GM18858 (cell line): Measurements from ENCODE around the gene AHCYL1.
"Not testable (repeated sequence)": the region's sequence is repeated elsewhere in the genome, so short reads cannot be mapped to it uniquely, and the experiment has no call there.

Experiments used
- ATAC-seq: cut with Tn5 transposase; IDR thresholded peaks from one replicate; pipeline ENCODE4 v1.9.1; 2021; ENCODE audit not compliant: unreplicated experiment

Gene AHCYL1

DNA sequence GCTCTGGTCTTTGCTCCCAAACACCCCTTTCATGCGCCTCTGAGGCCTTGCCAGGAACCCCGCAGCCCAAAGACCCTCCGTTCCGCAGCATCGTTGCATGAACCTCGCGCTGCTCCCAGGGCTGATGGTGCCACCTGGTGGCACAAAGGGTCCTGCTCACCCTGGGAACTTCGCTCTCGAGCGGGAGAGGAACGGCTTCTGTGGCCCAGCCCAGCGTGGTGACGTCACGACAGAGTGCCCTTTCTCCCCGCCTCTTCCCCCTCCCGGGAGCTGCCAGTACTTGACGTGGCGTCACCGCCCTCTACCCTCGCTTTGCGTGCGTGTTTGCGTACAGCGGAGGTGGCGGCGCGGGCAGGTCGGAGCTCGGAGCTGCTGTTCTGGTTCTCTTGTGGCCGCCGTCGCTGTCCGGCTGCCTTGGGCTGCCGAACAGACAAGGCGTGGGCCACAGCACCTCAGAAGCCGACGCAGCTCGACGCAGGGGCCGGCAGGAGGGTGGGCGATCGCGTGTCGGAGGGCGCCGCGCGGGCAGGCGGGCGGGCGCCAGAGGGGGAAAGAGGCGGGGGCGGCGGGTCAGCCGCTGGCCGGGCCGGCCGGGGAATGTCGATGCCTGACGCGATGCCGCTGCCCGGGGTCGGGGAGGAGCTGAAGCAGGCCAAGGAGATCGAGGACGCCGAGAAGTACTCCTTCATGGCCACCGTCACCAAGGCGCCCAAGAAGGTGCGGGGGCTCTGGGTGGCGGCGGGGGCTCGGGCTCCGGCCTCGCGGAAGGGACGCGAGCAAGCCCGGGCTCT is at the start of gene AHCYL1:
TSS of gene AHCYL1 (plus strand) at position 310 of the 791 bp plus-strand sequence. CDS start at position 598, 288 bp downstream.
- ATAC-seq, result peak; percentile 92

DNA sequence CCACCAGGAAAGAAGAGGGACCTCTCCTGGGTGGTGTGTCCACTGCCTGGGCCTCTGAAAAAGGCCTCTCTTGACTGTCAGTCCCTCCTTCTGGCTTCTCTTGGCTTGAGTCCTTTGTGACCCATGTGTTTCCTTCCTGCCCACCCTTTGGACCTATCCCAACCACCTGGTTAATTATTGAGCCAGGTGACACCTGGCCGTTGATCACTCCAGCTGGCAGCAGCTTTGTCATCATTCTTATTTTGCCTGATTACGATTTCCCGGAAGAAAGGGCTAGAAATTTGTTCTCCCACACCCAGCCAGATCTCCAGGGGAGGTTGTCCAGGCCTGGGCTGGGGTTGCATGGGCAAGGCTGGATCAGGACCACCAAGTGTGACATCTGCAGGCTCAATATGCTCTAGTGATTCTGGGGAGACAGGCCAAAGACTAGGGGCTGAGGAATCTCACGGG is 49.1 kb upstream of the AHCYL1 start:
- ATAC-seq, result no peak

DNA sequence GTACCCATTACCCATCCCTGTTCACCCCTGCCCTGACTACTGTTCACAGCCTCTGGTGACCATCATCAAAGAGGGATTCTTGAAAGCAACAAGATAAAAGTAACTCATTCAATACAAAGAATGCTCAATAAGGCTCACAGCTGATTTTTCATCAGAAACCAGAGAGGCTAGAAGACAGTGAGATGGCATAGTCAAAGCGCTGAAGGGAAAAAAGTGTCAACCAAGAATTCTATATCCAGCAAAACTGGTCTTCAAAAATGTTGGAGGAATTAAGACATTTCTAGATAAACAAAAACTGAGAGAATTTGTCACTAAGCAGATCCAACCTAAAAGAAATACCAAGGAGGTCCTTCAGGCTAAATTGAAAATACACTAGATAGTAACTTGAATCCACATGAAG is 46.8 kb upstream of the AHCYL1 start:
- no peak for ATAC-seq

DNA sequence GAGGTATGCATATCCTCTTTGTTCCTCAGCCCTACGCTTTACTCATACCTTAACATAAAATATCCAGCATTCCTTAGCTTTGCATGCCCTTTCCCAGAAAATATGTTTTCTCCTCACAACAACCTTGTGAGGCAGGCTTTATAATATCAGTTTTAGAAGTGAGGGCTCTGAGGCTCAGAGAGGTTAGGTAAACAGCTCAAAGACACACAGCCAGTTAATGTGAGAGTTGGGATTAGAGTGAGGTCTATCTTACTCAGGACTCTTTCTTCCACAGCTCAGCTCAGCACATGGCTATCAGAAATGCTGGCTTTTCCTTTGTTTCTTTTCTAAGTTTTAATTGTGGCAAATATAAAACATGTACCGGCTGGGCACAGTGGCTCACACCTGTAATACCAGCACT is 46.0 kb upstream of the AHCYL1 start:
- ATAC-seq, result no peak

DNA sequence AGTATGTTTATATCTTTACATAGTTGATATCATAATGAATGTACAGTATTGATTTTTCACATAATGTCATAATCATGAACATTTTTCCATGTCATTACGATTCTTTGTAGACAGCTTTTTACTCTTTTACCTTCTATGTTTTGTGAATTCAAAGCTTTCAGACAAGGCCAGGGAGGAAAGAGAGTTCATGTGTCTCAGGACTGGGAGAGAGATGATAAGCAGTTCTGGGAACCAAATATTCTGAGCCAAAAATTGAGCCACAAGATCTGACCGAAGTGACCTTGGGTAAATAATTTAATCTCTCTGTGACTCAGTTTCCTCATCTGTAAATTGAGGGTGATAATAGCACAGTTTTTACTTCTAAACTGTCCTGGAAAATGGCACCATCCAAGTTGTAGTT is 42.1 kb upstream of the AHCYL1 start:
- ATAC-seq, result no peak

DNA sequence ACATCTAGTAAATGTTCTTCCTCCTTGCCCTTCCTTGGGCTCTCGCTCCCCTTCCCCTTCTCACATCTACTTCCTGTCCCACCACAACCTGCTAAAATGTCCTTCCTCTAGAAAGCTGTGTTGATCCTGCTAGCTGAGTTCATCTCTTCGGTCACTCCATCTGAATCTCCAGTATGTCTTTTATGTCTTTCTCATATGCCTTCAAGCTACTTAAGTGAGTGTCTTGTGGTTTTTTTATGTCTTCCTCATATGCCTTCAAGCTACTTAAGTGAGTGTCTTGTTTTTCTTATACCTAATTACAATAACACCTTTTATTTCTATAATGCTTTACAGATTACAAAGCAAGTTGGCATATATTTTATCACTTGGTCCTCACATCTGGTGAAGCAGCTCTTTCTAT is 40.0 kb upstream of the AHCYL1 start:
- ATAC-seq, result no peak

DNA sequence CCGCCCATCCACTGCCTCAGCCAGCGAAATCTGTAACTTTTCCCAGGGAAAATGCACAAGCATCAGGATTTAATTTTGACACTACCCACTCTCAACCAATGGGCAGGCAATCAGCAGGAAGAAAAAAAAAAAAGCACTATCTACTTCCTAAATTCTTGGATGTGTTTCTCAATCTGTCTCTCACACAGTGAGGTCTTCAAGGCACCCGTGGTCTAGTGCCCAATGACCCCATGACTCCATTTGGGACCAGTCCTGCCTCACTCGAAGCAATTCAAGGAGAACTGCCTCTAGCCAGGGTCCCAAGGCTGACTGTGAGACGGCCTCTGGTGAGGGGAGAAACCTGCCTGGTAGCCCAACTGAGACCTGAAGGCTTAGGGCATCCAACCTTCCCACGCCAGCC is 38.1 kb upstream of the AHCYL1 start:
- no peak for ATAC-seq

DNA sequence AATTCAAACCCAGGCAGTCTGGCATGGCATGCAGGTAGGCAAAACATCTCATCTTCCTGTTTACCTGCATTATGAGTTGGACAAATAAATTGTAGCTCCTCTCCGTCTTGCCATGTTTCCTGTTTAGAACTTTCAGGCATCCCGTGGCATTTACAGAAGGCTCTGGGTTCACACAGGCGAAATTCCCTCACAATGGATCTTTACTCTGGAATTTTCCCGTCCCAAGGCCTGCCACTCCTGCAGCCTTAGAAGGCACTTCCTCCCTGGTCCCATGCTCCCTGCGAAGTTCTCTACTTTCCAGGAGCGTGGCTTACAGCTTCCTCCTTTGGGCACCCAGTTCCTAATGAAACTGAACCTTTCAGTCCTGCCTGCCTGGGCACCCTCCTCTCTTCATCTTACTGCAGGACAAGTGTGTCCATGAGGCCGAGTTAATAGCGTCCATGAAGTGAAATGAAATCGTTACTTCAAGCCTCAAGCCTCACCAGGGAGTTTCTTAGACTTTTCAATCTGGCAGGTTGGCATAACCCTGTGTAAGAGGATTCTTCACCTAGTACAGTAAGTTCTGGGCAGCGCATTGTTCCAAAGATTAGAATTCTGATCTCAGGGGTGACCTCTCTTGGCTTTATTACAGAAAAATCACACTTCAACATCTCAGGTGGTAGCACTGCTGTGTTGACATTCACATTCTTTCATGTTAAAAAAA is 36.8 kb upstream of the AHCYL1 start:
- no peak for ATAC-seq

DNA sequence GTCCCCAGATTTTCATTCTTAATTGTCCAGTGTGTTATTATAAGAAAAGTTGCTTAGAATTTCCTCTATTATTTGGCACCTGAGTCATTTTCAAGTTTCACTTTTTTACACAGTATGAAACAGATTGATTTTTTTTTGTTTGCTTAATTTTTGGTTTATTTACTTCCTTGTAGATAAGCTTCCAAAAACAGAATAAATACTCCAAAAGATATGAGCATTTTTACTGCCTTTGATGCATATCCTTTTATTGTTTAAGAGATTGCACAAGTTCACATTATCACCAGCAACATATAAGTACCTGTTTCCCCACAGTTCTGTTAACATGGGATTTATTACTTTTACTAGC is 36.3 kb upstream of the AHCYL1 start:
- no peak for ATAC-seq

DNA sequence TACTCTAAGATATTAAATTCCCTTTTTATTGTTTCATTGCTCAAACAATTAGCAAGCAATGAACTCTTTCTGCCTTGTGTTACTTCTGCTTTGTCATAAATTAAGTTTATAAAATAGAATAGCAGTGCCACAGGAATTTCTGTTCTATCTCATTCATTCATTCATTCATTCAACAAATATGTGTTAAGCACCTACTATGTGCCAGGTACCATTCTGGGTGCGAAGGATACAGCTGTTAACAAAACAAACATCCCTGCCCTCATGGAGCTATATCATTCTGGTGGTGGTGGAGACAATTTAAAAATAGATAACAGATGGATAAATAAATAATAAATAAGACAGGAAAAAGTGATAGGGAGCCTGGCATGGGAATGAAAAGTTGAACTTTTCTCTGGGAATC is 34.5 kb upstream of the AHCYL1 start:
- ATAC-seq, result no peak

DNA sequence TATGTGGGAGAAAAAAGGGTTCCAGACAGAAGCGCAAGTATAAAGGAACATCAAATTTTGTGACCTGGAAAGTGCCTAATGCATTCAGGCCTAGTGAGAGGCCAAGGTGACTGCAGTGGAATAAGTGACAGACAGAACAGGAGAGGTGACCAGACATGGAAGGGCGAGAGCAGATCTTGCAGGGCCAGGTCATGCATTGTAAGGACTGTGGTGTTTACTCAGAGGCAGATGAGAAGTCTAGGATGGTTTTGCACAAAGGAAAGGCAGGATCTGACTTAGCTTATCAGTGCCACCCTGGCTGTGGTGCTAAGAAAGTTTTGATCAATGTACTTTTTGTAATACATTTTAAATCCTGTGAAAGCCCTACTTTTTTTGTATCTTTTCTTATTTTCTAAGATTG is 34.1 kb upstream of the AHCYL1 start:
- ATAC-seq, result no peak

DNA sequence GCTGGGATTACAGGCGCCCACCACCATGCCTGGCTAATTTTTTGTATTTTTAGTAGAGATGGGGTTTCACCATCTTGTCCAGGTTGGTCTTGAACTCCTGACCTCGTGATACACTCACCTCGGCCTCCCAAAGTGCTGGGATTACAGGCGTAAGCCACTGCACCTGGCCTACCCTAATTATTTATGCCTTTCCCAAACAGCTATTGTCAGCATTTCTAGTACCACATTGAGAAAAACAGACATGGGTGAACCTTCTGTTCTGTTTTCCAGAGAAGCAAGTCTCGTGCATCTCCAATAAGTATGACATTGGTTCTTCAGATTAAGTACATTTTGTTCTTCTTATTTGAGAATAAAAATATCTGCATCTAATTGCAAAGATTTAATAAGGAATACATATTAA is 33.1 kb upstream of the AHCYL1 start:
- ATAC-seq, result not testable (repeated sequence)

DNA sequence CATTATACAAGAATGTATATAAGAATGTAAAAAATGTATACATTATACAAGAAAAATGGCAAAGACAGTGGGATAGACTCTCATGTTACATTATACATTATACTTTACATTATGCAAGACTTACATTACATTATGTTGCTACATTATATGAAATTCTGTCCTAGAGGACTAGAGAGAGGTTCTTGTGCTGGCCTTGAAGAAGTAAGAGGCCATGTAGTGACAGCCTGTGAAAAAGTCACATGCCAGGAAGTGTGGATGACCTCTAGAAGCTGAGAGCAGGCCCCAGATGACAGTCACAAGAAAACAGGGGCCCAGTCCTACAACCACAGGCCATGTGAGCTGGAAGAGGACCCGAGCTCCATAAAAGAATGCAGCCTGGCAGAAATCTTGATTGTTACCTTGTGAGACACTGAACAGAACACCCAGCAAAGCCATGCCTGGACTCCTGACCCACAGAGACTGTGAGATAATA is 30.5 kb upstream of the AHCYL1 start:
- ATAC-seq, result no peak

DNA sequence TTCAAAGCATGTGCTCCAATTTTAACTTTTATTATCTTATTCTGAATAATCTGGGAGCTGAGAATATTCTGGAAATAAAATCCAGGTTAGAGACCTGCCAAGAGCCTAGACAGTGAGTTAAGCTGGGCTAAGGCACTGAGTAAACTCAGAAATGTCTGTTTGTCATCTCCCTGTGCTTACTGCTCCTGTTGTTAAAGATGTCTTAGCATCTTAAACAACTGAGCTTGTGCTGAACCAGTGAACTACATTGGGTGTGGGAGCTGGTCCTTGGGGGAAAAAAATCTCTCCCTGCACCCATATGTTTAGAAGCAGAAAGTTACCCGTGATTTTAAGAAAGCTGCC is 25.0 kb upstream of the AHCYL1 start:
- ATAC-seq, result no peak

DNA sequence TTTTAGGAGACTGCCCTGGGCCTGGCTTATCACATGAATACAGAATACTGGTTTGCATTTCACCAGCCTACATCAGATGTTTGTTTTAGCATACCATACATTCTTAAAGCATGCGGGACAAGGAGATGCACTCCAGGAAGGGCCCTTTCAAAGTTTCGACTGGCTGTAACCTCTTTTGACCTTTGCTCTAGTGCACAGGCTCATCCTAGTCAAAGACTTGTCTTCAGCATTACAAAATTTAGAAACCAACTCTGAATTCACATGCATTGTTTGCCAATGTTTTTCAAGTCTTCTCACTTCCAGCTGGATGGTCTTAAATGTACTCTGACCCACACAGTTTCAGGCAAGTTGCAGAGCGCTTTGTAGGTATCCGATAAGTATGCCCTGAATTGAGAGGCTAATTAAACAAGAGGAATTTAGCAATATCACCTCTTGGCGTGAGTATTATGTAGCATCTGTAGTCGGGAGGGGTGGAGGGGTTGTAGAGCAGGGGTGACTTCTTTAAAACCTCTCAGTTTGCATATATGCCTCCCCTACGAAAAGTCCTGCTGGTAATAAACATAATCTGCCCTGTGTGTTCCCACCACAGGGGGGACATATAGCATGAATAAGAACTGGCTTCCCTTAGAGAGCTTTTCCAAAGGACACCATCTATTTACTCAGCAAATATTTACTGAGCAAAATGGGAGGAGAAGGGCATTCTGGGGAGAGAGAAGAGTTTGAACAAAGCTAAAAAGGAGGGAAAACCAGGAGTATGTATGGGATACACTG is 24.4 kb upstream of the AHCYL1 start:
- ATAC-seq, result no peak

DNA sequence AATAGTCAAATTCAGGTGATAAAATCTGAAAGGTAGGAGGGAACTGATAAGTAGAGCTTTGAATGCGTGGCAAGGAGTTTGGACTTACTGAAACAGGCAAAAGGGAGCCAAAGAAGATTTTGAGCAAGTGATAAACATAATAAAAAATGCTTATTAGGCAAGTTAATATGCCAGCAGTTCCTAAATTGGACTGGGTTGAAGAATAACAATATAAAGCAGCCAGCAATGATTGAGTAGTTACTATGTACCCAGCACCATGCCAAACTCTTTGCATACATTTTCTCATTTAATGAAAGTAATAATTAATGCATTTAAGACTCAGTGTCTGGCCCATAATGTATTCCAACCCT is 23.8 kb upstream of the AHCYL1 start:
- no peak for ATAC-seq

DNA sequence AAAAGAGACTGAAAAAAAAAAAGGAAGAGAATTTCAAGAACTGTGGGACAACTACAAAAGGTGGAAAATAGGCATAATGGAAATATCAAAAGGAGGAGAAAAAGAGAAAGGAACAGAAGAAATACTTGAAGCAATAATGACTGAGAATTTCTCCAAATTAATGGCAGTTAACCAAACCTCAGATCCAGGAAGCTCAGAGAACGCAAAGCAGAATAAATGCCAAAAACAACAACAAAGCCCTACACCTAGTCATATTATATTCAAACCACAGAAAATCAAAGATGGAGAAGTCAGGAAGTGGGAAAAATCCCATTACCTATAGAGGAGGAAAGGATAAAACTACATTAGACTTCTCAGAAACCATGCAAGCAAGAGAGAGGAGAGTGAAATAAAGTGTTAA is 20.7 kb upstream of the AHCYL1 start:
- ATAC-seq, result no peak

DNA sequence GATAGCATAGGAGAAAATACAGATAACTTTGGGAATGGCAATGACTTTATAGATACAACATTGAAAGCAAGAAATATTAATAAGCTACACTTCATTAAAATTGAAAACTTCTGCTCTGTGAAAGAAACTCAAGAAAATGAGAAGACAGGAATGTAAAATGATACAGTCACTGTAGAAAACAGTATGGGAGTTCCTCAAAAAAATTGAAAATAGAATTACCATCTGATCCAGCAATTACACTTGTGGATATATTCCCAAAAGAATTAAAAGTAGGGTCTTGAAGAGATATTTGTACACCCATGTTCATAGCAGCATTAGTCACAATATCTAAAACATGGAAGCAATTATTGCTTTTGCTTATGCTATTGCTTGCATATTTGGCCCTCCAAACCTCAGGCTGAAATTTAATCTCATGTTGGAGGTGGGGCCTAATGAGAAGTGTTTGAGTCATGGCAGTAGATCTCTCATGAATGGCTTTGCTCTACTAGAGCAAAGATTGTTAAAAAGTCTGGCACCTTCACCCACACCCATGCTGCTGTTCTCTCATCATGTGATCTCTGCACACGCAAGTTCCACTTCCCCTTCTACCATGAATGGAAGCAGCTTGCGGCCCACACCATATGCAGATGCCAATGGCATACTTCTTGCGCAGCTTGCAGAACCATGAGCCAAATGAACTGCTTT is 15.3 kb upstream of the AHCYL1 start:
- no peak for ATAC-seq

DNA sequence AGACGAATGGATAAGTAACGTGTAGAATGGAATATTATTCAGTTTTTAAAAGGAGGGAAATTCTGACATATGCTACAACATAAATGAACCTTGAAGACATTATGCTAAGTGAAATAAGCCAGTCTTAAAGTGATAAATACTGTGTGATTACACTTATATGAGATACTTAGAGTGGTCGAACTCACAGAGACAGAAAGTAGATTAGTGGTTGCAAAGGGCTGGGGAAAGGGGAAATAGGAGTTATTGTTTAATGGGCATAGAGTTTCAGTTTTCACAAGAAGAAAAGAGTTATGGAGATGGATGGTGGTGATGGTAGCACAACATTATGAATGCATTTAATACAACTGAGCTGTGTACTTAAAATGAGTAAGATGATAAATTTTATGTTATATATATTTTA is 14.7 kb upstream of the AHCYL1 start:
- ATAC-seq, result no peak

DNA sequence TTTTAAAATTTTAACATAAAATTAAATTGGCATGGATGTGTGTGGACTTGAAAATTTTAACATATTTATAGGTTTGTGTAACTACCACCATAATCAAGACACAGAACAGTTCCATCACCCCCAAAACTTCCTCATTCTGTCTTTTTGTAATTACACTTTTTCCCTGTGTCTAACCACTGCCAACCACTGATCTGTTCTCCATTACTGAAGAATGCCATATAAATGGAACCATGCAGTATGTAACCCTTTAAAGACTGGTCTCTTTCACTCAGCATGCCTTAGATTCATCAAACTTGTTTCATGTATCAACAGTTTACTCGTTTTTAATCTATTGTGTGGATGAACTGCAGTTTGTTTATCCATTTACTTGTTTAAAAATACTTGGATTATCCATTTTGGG is 13.0 kb upstream of the AHCYL1 start:
- ATAC-seq, result no peak

DNA sequence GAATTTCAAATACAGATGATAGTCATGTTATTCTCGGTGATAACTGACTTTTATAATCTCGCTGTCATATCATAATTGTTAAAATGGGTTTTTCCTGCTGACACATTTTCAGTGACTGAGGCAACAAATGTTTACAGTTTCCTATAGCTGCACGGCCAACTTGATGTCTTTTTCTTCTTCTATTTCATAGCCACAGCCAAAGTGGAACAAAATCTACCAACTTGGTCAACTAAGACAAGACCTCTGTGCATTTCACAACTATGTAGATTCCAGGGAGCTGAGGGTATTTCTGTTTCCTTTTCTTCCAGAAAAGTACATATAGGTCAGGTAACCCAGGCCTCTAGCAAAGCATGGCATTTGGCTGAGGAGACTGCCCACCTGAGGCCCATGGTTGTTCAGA is 10.4 kb upstream of the AHCYL1 start:
- ATAC-seq, result no peak
